Stimulated activated CD8-positive, alpha-beta memory T cell treated with anti-CD3 and anti-CD28 coated beads, Interleukin-4, amount 100 ng/mL, for 1 hour (primary cell): ENCODE measurements around the gene PPM1L.

Source experiments
- DNase-seq, 2 donors: peaks; one replicate each; pipeline ENCODE4 v3.0.0-alpha.2; 2020; ENCODE audit warnings: low read depth in 2 of 2, low spot score in 1 of 2

PPM1L gene

GRCh38 chr3:160851629-160852210, 95.7 kb downstream of the PPM1L start:
- no peak for DNase-seq

GRCh38 chr3:160852856-160853255, 96.8 kb downstream of the PPM1L start:
- DNase-seq, result no peak

- DNase-seq, result no peak
Observed at GRCh38 chr3:160856450-160856849, 100.4 kb downstream of the PPM1L start.

GRCh38 chr3:160857476-160858119, 101.6 kb downstream of the PPM1L start:
- no peak for DNase-seq

- DNase-seq, result no peak
Observed at GRCh38 chr3:160860346-160860745, 104.3 kb downstream of the PPM1L start.

- DNase-seq, result no peak
Observed at GRCh38 chr3:160869825-160870224, 113.8 kb downstream of the PPM1L start.

- DNase-seq, result no peak
Observed at GRCh38 chr3:160870327-160870726, 114.3 kb downstream of the PPM1L start.

GRCh38 chr3:160874736-160875135, 118.7 kb downstream of the PPM1L start:
- DNase-seq, result no peak

- DNase-seq, result no peak
Observed at GRCh38 chr3:160876643-160877042, 120.6 kb downstream of the PPM1L start.

GRCh38 chr3:160879859-160880258, 123.8 kb downstream of the PPM1L start:
- no peak for DNase-seq

- DNase-seq, result no peak
Observed at GRCh38 chr3:160883373-160883772, 127.3 kb downstream of the PPM1L start.

GRCh38 chr3:160885791-160886286, 129.8 kb downstream of the PPM1L start:
- DNase-seq, result no peak

- DNase-seq, result no peak
Observed at GRCh38 chr3:160886421-160886820, 130.4 kb downstream of the PPM1L start.

- no peak for DNase-seq
Observed at GRCh38 chr3:160893207-160893606, 137.2 kb downstream of the PPM1L start.

GRCh38 chr3:160904691-160905090, 148.7 kb downstream of the PPM1L start:
- no peak for DNase-seq

GRCh38 chr3:160906646-160907045, 150.6 kb downstream of the PPM1L start:
- no peak for DNase-seq

- DNase-seq, result no peak
Observed at GRCh38 chr3:160909917-160910316, 153.9 kb downstream of the PPM1L start.

GRCh38 chr3:160911411-160911810, 155.4 kb downstream of the PPM1L start:
- no peak for DNase-seq

GRCh38 chr3:160916472-160916871, 160.4 kb downstream of the PPM1L start:
- no peak for DNase-seq

- DNase-seq, result no peak
Observed at GRCh38 chr3:160919942-160920341, 163.9 kb downstream of the PPM1L start.

GRCh38 chr3:160921020-160921635, 165.1 kb downstream of the PPM1L start:
- no peak for DNase-seq

GRCh38 chr3:160924776-160925175, 168.7 kb downstream of the PPM1L start:
- no peak for DNase-seq

- no peak for DNase-seq
Observed at GRCh38 chr3:160927620-160928019, 171.6 kb downstream of the PPM1L start.
